GM12891 (cell line): Measurements from ENCODE around the gene TRAP1.

Experiments used
- DNase-seq: peaks from one replicate; pipeline ENCODE4 v3.0.0; 2011; ENCODE audit warnings: low spot score; ENCODE audit not compliant: insufficient read length
- FAIRE-seq: peaks from 2 replicates; lab custom pipeline; 2011; peaks lifted over from hg19 to GRCh38; lab: Jason Lieb, UNC
- PAX5 ChIP-seq: IDR thresholded peaks from 2 replicates; pipeline ENCODE4 v1.6.1; 2011; ENCODE audit warnings: low read length, moderate library complexity, mild to moderate bottlenecking; ENCODE audit not compliant: insufficient read depth, severe bottlenecking
- POLR2A ChIP-seq: IDR thresholded peaks from 2 replicates; pipeline ENCODE4 v1.6.1; 2011; ENCODE audit warnings: low read depth, low read length, control low read depth
- POLR2AphosphoS5 ChIP-seq: IDR thresholded peaks from 2 replicates; pipeline ENCODE4 v1.6.1; 2011; ENCODE audit warnings: low read depth, low read length, control low read depth
- POU2F2 ChIP-seq: IDR thresholded peaks from 2 replicates; pipeline ENCODE4 v1.6.1; 2011; ENCODE audit warnings: low read depth, mild to moderate bottlenecking, control low read depth, low read length, moderate library complexity
- SPI1 ChIP-seq: IDR thresholded peaks from 2 replicates; pipeline ENCODE4 v1.6.1; 2011; ENCODE audit warnings: low read depth, low read length, control low read depth
- TAF1 ChIP-seq: IDR thresholded peaks from 2 replicates; pipeline ENCODE4 v1.6.1; 2011; ENCODE audit warnings: low read depth, low read length, control low read depth

Gene TRAP1

GRCh38 chr16:3754081-3754703, 36.9 kb upstream of the TRAP1 start:
- no peak for FAIRE-seq
- no peak for TF ChIP-seq POLR2A
- TF ChIP-seq POLR2AphosphoS5 = no peak
- TF ChIP-seq PAX5 = no peak
- TF ChIP-seq SPI1 = no peak
- no peak for TF ChIP-seq POU2F2
- TF ChIP-seq TAF1 = no peak
- DNase-seq = no peak

GRCh38 chr16:3752984-3753383, 35.7 kb upstream of the TRAP1 start:
- DNase-seq (no peak), FAIRE-seq (no peak)
- TF ChIP-seq TAF1 (no peak), POLR2A (no peak), POU2F2 (no peak), SPI1 (no peak), PAX5 (no peak), POLR2AphosphoS5 (no peak)

GRCh38 chr16:3751878-3752277, 34.6 kb upstream of the TRAP1 start:
- DNase-seq (no peak), FAIRE-seq (no peak)
- TF ChIP-seq TAF1 (no peak), POU2F2 (no peak)

- DNase-seq = no peak
- TF ChIP-seq POLR2AphosphoS5 = no peak
- TF ChIP-seq SPI1 = no peak
- TF ChIP-seq POU2F2 = no peak
- TF ChIP-seq POLR2A = no peak
- TF ChIP-seq TAF1 = no peak
- TF ChIP-seq PAX5 = no peak
- no peak for FAIRE-seq
Observed at GRCh38 chr16:3748307-3748706, 31.0 kb upstream of the TRAP1 start.

- no peak for TF ChIP-seq POLR2AphosphoS5
- TF ChIP-seq PAX5 = no peak
- no peak for TF ChIP-seq SPI1
Observed at GRCh38 chr16:3745751-3746355, 28.5 kb upstream of the TRAP1 start.

GRCh38 chr16:3744018-3744417, 26.7 kb upstream of the TRAP1 start:
- TF ChIP-seq SPI1 (no peak), POU2F2 (no peak), TAF1 (no peak), POLR2AphosphoS5 (no peak), POLR2A (no peak), PAX5 (no peak)
- FAIRE-seq (no peak), DNase-seq (no peak)

More at GRCh38 chr16:3745751-3746355, 28.5 kb upstream of the TRAP1 start:
- DNase-seq (no peak), FAIRE-seq (no peak)

GRCh38 chr16:3740934-3741333, 23.6 kb upstream of the TRAP1 start:
- TF ChIP-seq POLR2A (no peak), POU2F2 (no peak), SPI1 (no peak), TAF1 (no peak), POLR2AphosphoS5 (no peak), PAX5 (no peak)
- DNase-seq = no peak
- no peak for FAIRE-seq

GRCh38 chr16:3740186-3740585, 22.9 kb upstream of the TRAP1 start:
- TF ChIP-seq SPI1 = no peak
- no peak for TF ChIP-seq POLR2A
- no peak for TF ChIP-seq POU2F2
- FAIRE-seq (no peak), DNase-seq (no peak)

- TF ChIP-seq POLR2A (no peak), POU2F2 (no peak)
- FAIRE-seq (no peak), DNase-seq (no peak)
Observed at GRCh38 chr16:3739636-3740035, 22.3 kb upstream of the TRAP1 start.

- FAIRE-seq (no peak), DNase-seq (no peak)
- TF ChIP-seq TAF1 = no peak
- TF ChIP-seq POLR2AphosphoS5 = no peak
- TF ChIP-seq PAX5 = no peak
- TF ChIP-seq POLR2A = no peak
- TF ChIP-seq POU2F2 = no peak
Observed at GRCh38 chr16:3738541-3738940, 21.2 kb upstream of the TRAP1 start.
